GM18909 (cell line): ENCODE results near the gene CABP2.
A peak's percentile ranks its signal among the peaks of the same experiment; 100 is the strongest.
"Not testable (repeated sequence)": the region's sequence is repeated elsewhere in the genome, so short reads cannot be mapped to it uniquely, and the experiment has no call there.

Experiments used
- ATAC-seq: cut with Tn5 transposase; IDR thresholded peaks from one replicate; pipeline ENCODE4 v1.9.1; 2021; ENCODE audit warnings: mild to moderate bottlenecking; ENCODE audit not compliant: unreplicated experiment, poor library complexity

Gene CABP2

GRCh38 chr11:67497656-67498291 is 25.5 kb downstream of the CABP2 start:
- ATAC-seq: no peak

GRCh38 chr11:67496113-67496512 is 27.1 kb downstream of the CABP2 start:
- no peak for ATAC-seq

- no peak for ATAC-seq
Observed at GRCh38 chr11:67495234-67496005, 27.8 kb downstream of the CABP2 start.

- no peak for ATAC-seq
Observed at GRCh38 chr11:67494371-67495233, 28.6 kb downstream of the CABP2 start.

- no peak for ATAC-seq
Observed at GRCh38 chr11:67493548-67494370, 29.5 kb downstream of the CABP2 start.

GRCh38 chr11:67492801-67493547 is 30.3 kb downstream of the CABP2 start:
- no peak for ATAC-seq

- ATAC-seq: no peak
Observed at GRCh38 chr11:67492069-67492727, 31.0 kb downstream of the CABP2 start.

- ATAC-seq: no peak
Observed at GRCh38 chr11:67491276-67492068, 31.8 kb downstream of the CABP2 start.

GRCh38 chr11:67490727-67491065 is 32.5 kb downstream of the CABP2 start:
- ATAC-seq: no peak

GRCh38 chr11:67489885-67490726 is 33.1 kb downstream of the CABP2 start:
- no peak for ATAC-seq

GRCh38 chr11:67489203-67489884 is 33.9 kb downstream of the CABP2 start:
- ATAC-seq: no peak

- ATAC-seq: peak; percentile 35
Observed at GRCh38 chr11:67486481-67487195, 36.6 kb downstream of the CABP2 start.

- not testable (repeated sequence) for ATAC-seq
Observed at GRCh38 chr11:67485873-67486361, 37.3 kb downstream of the CABP2 start.

- ATAC-seq: no peak
Observed at GRCh38 chr11:67484847-67485311, 38.4 kb downstream of the CABP2 start.

GRCh38 chr11:67483831-67484665 is 39.2 kb downstream of the CABP2 start:
- no peak for ATAC-seq
